K562 (cell line): ENCODE measurements around the gene TAF1B.

Experiments
- RAD21 ChIP-seq, 2 experiments: fragments of 250-450 bp in 1 of 2; fragments of 450-650 bp in 1 of 2; sonication (Bioruptor Pico) in 1 of 2; formaldehyde crosslinking in 1 of 2; IDR thresholded peaks in 1 of 2; conservative IDR thresholded peaks in 1 of 2; 2 replicates each; pipeline versions ENCODE4 v1.4.0 to v1.8.0; 2020 to 2022; ENCODE audit warnings: mild to moderate bottlenecking in 2 of 2, moderate library complexity in 1 of 2
- ZNF274 ChIP-seq: IDR thresholded peaks from 2 replicates; pipeline ENCODE4 v1.6.1; 2011; ENCODE audit warnings: low read depth, mild to moderate bottlenecking, low read length, moderate library complexity, borderline replicate concordance
- ZNF347 ChIP-seq: fragments of 450-650 bp; formaldehyde crosslinking; IDR thresholded peaks from 2 replicates; pipeline ENCODE4 v1.4.0; 2020; ENCODE audit warnings: low read depth, mild to moderate bottlenecking, moderate library complexity
- TF ChIP-seq, protein P1 (sequence below), 3 experiments: IDR thresholded peaks in 2 of 3; conservative IDR thresholded peaks in 1 of 3; 2 replicates each; pipeline ENCODE4 v1.5.1; 2011 to 2012; ENCODE audit warnings: low read length in 3 of 3, mild to moderate bottlenecking in 3 of 3, control low read depth in 2 of 3, improper control_type of control experiment in 1 of 3, inconsistent platforms in 1 of 3, low read depth in 1 of 3, mixed read lengths in 1 of 3, moderate library complexity in 1 of 3; ENCODE audit not compliant: insufficient read depth in 2 of 3

DNA sequence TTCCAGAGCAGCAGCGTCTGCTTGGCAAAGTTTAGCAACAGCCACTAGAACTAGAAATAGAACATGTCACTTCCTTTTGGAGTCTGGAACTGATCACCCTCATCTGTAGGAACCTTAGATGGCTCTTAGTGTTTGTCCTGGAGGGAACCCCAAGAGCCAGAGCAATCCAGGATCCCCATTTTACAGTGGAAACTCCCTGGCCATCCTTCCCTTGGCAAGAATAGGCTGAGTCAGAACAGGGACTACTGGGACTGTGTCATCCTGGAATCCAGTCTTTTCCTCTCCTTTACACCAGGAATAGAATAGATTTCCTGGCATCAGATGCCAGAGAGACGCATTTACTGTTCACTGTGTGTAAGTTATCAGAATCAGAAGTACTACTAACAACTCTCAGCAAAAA is 75.0 kb downstream of the TAF1B start:
- no peak for TF ChIP-seq ZNF274
- no peak for TF ChIP-seq RAD21 (CRISPR knock-in tag; conservative IDR thresholded peaks at IDR 0.05 in 1 of 2, IDR thresholded peaks at IDR 0.05 in 1 of 2)
- no peak for TF ChIP-seq ZNF347 (CRISPR knock-in tag)
- TF ChIP-seq, protein P1, sequence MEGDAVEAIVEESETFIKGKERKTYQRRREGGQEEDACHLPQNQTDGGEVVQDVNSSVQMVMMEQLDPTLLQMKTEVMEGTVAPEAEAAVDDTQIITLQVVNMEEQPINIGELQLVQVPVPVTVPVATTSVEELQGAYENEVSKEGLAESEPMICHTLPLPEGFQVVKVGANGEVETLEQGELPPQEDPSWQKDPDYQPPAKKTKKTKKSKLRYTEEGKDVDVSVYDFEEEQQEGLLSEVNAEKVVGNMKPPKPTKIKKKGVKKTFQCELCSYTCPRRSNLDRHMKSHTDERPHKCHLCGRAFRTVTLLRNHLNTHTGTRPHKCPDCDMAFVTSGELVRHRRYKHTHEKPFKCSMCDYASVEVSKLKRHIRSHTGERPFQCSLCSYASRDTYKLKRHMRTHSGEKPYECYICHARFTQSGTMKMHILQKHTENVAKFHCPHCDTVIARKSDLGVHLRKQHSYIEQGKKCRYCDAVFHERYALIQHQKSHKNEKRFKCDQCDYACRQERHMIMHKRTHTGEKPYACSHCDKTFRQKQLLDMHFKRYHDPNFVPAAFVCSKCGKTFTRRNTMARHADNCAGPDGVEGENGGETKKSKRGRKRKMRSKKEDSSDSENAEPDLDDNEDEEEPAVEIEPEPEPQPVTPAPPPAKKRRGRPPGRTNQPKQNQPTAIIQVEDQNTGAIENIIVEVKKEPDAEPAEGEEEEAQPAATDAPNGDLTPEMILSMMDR (IDR thresholded peaks at IDR 0.05 in 2 of 3, conservative IDR thresholded peaks at IDR 0.05 in 1 of 3; ENCODE audit: insufficient read depth in 2 of 3, low read depth in 1 of 3, low read length in 3 of 3) = no peak
